NT2/D1 (cell line): ENCODE data around the gene TP53I11.

Source experiments
- SUZ12 ChIP-seq: IDR thresholded peaks from 2 replicates; pipeline ENCODE4 v1.6.1; 2011; ENCODE audit not compliant: insufficient read length, insufficient read depth; ENCODE audit errors: extremely low read depth
- YY1 ChIP-seq: IDR thresholded peaks from 2 replicates; pipeline ENCODE4 v1.6.1; 2011; ENCODE audit not compliant: insufficient read length, insufficient read depth
- ZNF274 ChIP-seq: IDR thresholded peaks from 2 replicates; pipeline ENCODE4 v1.6.1; 2011; ENCODE audit warnings: mild to moderate bottlenecking, low read depth, low read length

DNA sequence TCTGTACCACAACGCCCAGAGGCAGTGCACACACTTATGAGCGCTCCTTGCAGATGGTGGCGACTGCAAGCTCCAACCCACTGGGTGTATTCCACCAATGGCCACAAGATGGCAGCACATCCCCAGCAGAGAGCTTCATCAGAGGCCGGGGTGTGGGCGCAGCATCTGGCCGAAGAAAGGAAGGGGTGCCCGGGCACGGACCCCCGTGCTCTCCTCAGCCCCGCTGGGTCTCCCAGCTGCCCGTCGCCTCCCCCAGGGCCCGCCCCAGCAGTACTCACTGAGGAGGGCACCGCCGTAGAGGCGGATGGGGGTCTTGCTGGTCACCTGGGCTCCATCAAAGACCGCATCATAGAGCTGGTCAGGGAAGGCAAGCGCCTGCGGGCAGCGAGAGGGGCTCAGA, 14.2 kb downstream of the TP53I11 start:
- TF ChIP-seq YY1 (no peak), ZNF274 (no peak), SUZ12 (no peak)
